ENCODE data around the gene NOVA2. TPM values are rescaled to one million over a fixed set of nuclear protein-coding genes. Genes with fewer than 3 reads are reported as not detected.

Gene NOVA2
- total RNA-seq, 1 experiment from 2014 or later = not detected

DNA sequence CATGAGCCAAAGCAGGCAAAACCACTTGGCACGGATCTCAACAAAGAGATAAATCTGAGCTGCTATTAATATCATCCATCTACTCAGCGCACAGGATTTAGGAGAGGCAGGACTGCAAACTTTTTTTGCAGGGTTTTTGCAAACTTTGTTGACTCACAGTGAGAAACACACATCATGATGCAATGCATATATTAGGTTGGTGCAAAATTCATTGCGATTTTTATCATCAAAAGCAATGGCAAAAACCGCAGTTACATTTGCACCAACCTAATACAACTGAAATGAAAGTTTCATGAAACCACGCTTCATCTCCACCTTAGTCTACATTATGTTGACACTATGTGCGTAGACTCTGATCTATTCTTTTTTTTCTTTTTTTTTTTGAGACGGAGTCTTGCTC is 4.5 kb upstream of the NOVA2 start:
- Histone ChIP-seq H3F3A (ENCODE audit: low read length, unreplicated experiment) (no peaks in the 10 kb centered on the region), H3K79me2 (ENCODE audit: low read length) (no peaks in the 10 kb centered on the region), H3K9ac (ENCODE audit: low read length) (no peak overlapping the region), H2AFZ (ENCODE audit: low read length) (no peak overlapping the region), H3K9me3 (ENCODE audit: low read length) (no peaks in the 10 kb centered on the region), H3K4me1 (ENCODE audit: insufficient read depth, low read length) (no peaks in the 10 kb centered on the region), H3K4me3 (ENCODE audit: low read length) (no peak overlapping the region), H3K27ac (ENCODE audit: low read length) (no peak overlapping the region), H4K20me1 (ENCODE audit: low read length) (no peaks in the 10 kb centered on the region), H3K27me3 (ENCODE audit: low read length) (no peaks in the 10 kb centered on the region), H3K9me2 (replicated peaks; ENCODE audit: low read length) (no peaks in the 10 kb centered on the region), H3K36me3 (ENCODE audit: low read depth, low read length) (no peaks in the 10 kb centered on the region), H3K4me2 (ENCODE audit: low read length) (no peak overlapping the region)
- CTCF ChIA-PET = no interaction called here
- POLR2A ChIA-PET (ENCODE audit: unreplicated experiment) = no interaction called here
- no TSS peak for BruUV-seq (replicated peaks)
- DNase-seq (no peak), ATAC-seq (no peak)
- intact Hi-C loops (cut with micrococcal nuclease) = no loop called here
- TF ChIP-seq EZH2 (IDR thresholded peaks at IDR 0.05; ENCODE audit: low read length, unreplicated experiment) (no peak), EZH2phosphoT487 (IDR thresholded peaks at IDR 0.05; ENCODE audit: borderline replicate concordance, low read length) (no peak)
- TF ChIP-seq, protein P1, sequence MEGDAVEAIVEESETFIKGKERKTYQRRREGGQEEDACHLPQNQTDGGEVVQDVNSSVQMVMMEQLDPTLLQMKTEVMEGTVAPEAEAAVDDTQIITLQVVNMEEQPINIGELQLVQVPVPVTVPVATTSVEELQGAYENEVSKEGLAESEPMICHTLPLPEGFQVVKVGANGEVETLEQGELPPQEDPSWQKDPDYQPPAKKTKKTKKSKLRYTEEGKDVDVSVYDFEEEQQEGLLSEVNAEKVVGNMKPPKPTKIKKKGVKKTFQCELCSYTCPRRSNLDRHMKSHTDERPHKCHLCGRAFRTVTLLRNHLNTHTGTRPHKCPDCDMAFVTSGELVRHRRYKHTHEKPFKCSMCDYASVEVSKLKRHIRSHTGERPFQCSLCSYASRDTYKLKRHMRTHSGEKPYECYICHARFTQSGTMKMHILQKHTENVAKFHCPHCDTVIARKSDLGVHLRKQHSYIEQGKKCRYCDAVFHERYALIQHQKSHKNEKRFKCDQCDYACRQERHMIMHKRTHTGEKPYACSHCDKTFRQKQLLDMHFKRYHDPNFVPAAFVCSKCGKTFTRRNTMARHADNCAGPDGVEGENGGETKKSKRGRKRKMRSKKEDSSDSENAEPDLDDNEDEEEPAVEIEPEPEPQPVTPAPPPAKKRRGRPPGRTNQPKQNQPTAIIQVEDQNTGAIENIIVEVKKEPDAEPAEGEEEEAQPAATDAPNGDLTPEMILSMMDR (conservative IDR thresholded peaks at IDR 0.05; ENCODE audit: low read depth, low read length) = no peak

DNA sequence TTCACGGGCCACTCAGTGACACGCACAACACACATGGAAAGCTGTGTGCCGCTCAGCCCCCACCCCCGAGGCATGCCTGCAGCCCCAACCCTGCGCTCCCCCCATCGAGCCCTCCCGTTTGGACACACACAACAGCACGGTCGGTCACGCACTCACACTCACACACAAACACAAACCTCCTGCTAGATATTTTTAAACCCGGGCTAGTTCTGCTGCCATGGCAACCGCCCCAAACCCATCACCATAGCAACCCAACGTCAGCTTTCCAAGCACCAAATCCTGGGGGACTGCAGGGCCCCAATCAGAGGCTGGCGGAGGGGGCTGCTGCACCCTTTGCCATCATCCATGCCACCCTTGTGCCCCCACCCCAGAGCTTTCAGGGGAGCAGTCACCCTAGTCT is 2.5 kb upstream of the NOVA2 start:
- no peaks in the 10 kb centered on the region for H3K27me3 ChIP-seq (ENCODE audit: low read length)
- CTCF ChIA-PET = no interaction called here
- no peak for DNase-seq

DNA sequence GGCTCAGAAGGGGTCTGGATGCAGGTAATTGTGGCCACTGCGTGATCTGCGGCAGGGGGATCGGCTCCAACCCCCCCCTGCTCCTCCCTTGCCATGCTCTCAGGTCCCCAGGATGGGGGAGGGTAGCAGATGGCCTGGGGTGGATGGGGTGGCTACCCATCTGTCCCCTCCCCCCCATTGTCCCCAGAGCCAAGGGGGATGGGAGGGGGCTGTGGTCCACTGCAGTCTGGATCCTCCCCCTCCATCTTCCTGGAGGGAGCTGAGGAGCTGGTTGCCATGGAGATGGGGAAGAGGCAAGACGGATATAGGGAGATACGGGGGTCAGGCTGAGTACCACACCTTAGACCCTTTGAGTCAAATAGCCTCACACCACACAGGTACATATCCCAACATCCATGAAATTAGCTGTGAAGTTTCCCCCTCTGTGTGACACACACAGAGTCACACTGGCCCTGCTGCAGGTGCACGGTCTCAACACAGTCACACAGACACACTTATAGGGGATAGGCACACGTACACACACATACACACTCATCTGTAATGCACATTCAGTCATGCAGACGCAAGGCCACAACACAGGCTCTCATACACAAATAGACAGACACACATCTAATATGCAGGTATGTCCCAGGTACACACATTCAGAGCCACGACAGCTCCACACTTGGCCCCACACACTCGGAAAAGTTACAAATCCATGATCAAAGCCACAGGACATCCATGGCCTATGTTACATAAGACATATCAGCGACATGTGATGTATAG is 1.8 kb upstream of the NOVA2 start:
- no peaks in the 10 kb centered on the region for H3K36me3 ChIP-seq (ENCODE audit: low read depth, low read length)
- H3K4me1 ChIP-seq (ENCODE audit: insufficient read depth, low read length) = no peaks in the 10 kb centered on the region; the same call in 1 of the 2 replicates
- H3K4me2 ChIP-seq (ENCODE audit: low read length) = no peak overlapping the region
- H3F3A ChIP-seq (ENCODE audit: low read length, unreplicated experiment) = no peaks in the 10 kb centered on the region
- H3K79me2 ChIP-seq (ENCODE audit: low read length) = no peaks in the 10 kb centered on the region
- H3K4me3 ChIP-seq (ENCODE audit: low read length) = no peak overlapping the region
- H3K27ac ChIP-seq (ENCODE audit: low read length) = no peak overlapping the region
- BruUV-seq (replicated peaks) = no TSS peak
- CTCF ChIA-PET = no interaction called here
- no peak for DNase-seq
- no peak for ATAC-seq
- intact Hi-C loops (cut with micrococcal nuclease) = no loop called here
- no peaks in the 10 kb centered on the region for H3K27me3 ChIP-seq (ENCODE audit: low read length)
- no peaks in the 10 kb centered on the region for H3K9me2 ChIP-seq (replicated peaks; ENCODE audit: low read length)
- H4K20me1 ChIP-seq (ENCODE audit: low read length) = no peaks in the 10 kb centered on the region
- no peak overlapping the region for H3K9ac ChIP-seq (ENCODE audit: low read length)
- H2AFZ ChIP-seq (ENCODE audit: low read length) = no peak overlapping the region
- H3K9me3 ChIP-seq (ENCODE audit: low read length) = no peaks in the 10 kb centered on the region
- TF ChIP-seq, protein P1 (conservative IDR thresholded peaks at IDR 0.05; ENCODE audit: low read depth, low read length) = no peak
- TF ChIP-seq EZH2 (IDR thresholded peaks at IDR 0.05; ENCODE audit: low read length, unreplicated experiment) (no peak), EZH2phosphoT487 (IDR thresholded peaks at IDR 0.05; ENCODE audit: borderline replicate concordance, low read length) (no peak)
- POLR2A ChIA-PET (ENCODE audit: unreplicated experiment) = no interaction called here

More for the DNA sequence above, 2.5 kb upstream of the NOVA2 start:
- Histone ChIP-seq H2AFZ (ENCODE audit: low read length) (no peak overlapping the region), H3K36me3 (ENCODE audit: low read depth, low read length) (no peaks in the 10 kb centered on the region), H3K9ac (ENCODE audit: low read length) (no peak overlapping the region), H3K9me3 (ENCODE audit: low read length) (no peaks in the 10 kb centered on the region), H3K79me2 (ENCODE audit: low read length) (no peaks in the 10 kb centered on the region), H3K4me2 (ENCODE audit: low read length) (no peak overlapping the region), H3K4me3 (ENCODE audit: low read length) (no peak overlapping the region), H3F3A (ENCODE audit: low read length, unreplicated experiment) (no peaks in the 10 kb centered on the region), H3K27ac (ENCODE audit: low read length) (no peak overlapping the region), H3K4me1 (ENCODE audit: insufficient read depth, low read length) (no peaks in the 10 kb centered on the region; the same call in 1 of the 2 replicates), H3K9me2 (replicated peaks; ENCODE audit: low read length) (no peaks in the 10 kb centered on the region), H4K20me1 (ENCODE audit: low read length) (no peaks in the 10 kb centered on the region)
- BruUV-seq (replicated peaks) = no TSS peak
- intact Hi-C loops (cut with micrococcal nuclease) = no loop called here
- no peak for ATAC-seq
- POLR2A ChIA-PET (ENCODE audit: unreplicated experiment) = no interaction called here
- TF ChIP-seq, protein P1 (conservative IDR thresholded peaks at IDR 0.05; ENCODE audit: low read depth, low read length) = no peak
- no peak for TF ChIP-seq EZH2phosphoT487 (IDR thresholded peaks at IDR 0.05; ENCODE audit: borderline replicate concordance, low read length)
